Neural cell (in vitro differentiated cells): Measurements from ENCODE around the gene UBE2D4. TPM values are rescaled to one million over a fixed set of nuclear protein-coding genes. Genes with fewer than 3 reads are reported as not detected.

Source experiments
- H2AFZ ChIP-seq: fragments of 200-600, 300-800 bp; sonication (generic), shearing (Covaris generic); 2 replicates; pipeline ENCODE4 v1.6.0; 2014; ENCODE audit warnings: low read depth, mild to moderate bottlenecking, antibody characterized with exemption, low read length, moderate library complexity
- H3F3A ChIP-seq: fragments of 200-600 bp; shearing (Covaris generic); 2 replicates; pipeline ENCODE4 v1.6.1; 2016; ENCODE audit warnings: mild to moderate bottlenecking, moderate library complexity, mixed read lengths, antibody characterized with exemption, low read length; ENCODE audit not compliant: insufficient read depth, poor library complexity, severe bottlenecking
- H3K27ac ChIP-seq: fragments of 200-600, 300-800 bp; sonication (generic), shearing (Covaris generic); 2 replicates; pipeline ENCODE4 v1.5.1; 2014; ENCODE audit warnings: mild to moderate bottlenecking, low read length, moderate library complexity
- H3K27me3 ChIP-seq: fragments of 300-800, 200-600 bp; sonication (generic), shearing (Covaris generic); 2 replicates; pipeline ENCODE4 v1.6.0; 2014; ENCODE audit warnings: mild to moderate bottlenecking, low read depth, low read length, moderate library complexity; ENCODE audit not compliant: insufficient read depth
- H3K36me3 ChIP-seq: fragments of 300-800, 200-600 bp; sonication (generic), shearing (Covaris generic); 2 replicates; pipeline ENCODE4 v1.5.1; 2014; ENCODE audit warnings: mild to moderate bottlenecking, antibody characterized with exemption, low read length, moderate library complexity; ENCODE audit not compliant: insufficient read depth
- H3K4me2 ChIP-seq: fragments of 300-800, 200-600 bp; sonication (generic), shearing (Covaris generic); 2 replicates; pipeline ENCODE4 v1.6.0; 2014; ENCODE audit warnings: mild to moderate bottlenecking, low read length
- H3K4me3 ChIP-seq: fragments of 300-800, 200-600 bp; sonication (generic), shearing (Covaris generic); 2 replicates; pipeline ENCODE4 v1.5.1; 2014; ENCODE audit warnings: mild to moderate bottlenecking, low read length, moderate library complexity
- H3K79me2 ChIP-seq: fragments of 200-600 bp; shearing (Covaris generic); replicated peaks from 2 replicates; pipeline ENCODE4 v1.6.0; 2014; ENCODE audit warnings: mild to moderate bottlenecking, low read length, moderate library complexity; ENCODE audit not compliant: insufficient read depth
- H3K9ac ChIP-seq: fragments of 300-800, 200-600 bp; sonication (generic), shearing (Covaris generic); 2 replicates; pipeline ENCODE4 v1.6.1; 2016; ENCODE audit warnings: mild to moderate bottlenecking, low read length, mixed read lengths
- H3K9me2 ChIP-seq: fragments of 200-600 bp; shearing (Covaris generic); 2 replicates; pipeline ENCODE4 v1.6.1; 2016; ENCODE audit warnings: mild to moderate bottlenecking, low read length, mixed read lengths; ENCODE audit not compliant: insufficient read depth
- H3K9me3 ChIP-seq: fragments of 200-600, 300-800 bp; sonication (generic), shearing (Covaris generic); 2 replicates; pipeline ENCODE4 v1.6.1; 2016; ENCODE audit warnings: mild to moderate bottlenecking, mixed run types, low read length, moderate library complexity, mixed read lengths
- H4K20me1 ChIP-seq: fragments of 200-600 bp; shearing (Covaris generic); 2 replicates; pipeline ENCODE4 v1.6.1; 2016; ENCODE audit warnings: mild to moderate bottlenecking, mixed run types; ENCODE audit not compliant: insufficient read depth
- CTCF ChIP-seq: fragments of 450-650 bp; IDR thresholded peaks from 2 replicates; pipeline ENCODE4 v1.5.1; 2014; ENCODE audit warnings: antibody characterized with exemption, mild to moderate bottlenecking, moderate library complexity; ENCODE audit not compliant: poor library complexity, severe bottlenecking
- EP300 ChIP-seq: fragments of 450-650 bp; conservative IDR thresholded peaks from 2 replicates; pipeline ENCODE4 v1.6.1; 2014; ENCODE audit warnings: antibody characterized with exemption, mild to moderate bottlenecking, moderate library complexity; ENCODE audit not compliant: poor library complexity, severe bottlenecking
- EZH2 ChIP-seq: fragments of 200-600, 300-800 bp; shearing (Covaris generic), sonication (generic); IDR thresholded peaks from 2 replicates; pipeline ENCODE4 v1.6.1; 2014; ENCODE audit warnings: antibody characterized with exemption, low read length, borderline replicate concordance, mild to moderate bottlenecking; ENCODE audit not compliant: insufficient read depth, poor library complexity, severe bottlenecking
- MXI1 ChIP-seq: fragments of 450-650 bp; conservative IDR thresholded peaks from 2 replicates; pipeline ENCODE4 v1.6.1; 2014; ENCODE audit warnings: antibody characterized with exemption, mild to moderate bottlenecking; ENCODE audit not compliant: poor library complexity, severe bottlenecking
- POLR2AphosphoS5 ChIP-seq: IDR thresholded peaks from 2 replicates; pipeline ENCODE4 v1.6.1; 2012
- RAD21 ChIP-seq: fragments of 450-650 bp; conservative IDR thresholded peaks from 2 replicates; pipeline ENCODE4 v1.6.1; 2014; ENCODE audit warnings: antibody characterized with exemption, mild to moderate bottlenecking, moderate library complexity
- SMC3 ChIP-seq: fragments of 450-650 bp; conservative IDR thresholded peaks from 2 replicates; pipeline ENCODE4 v1.6.1; 2014; ENCODE audit warnings: antibody characterized with exemption, mild to moderate bottlenecking, moderate library complexity; ENCODE audit not compliant: poor library complexity
- TAF1 ChIP-seq: IDR thresholded peaks from 2 replicates; pipeline ENCODE4 v1.6.1; 2012; ENCODE audit warnings: low read depth
- polyA plus RNA-seq: library from polyadenylated mRNA; depleted of rRNA; stranded (reverse); fragments of >200 nt; gene quantifications from 2 replicates; pipeline ENCODE4 v1.2.3, GENCODE V29; 2014
- TF ChIP-seq, protein P1 (sequence below): IDR thresholded peaks from 2 replicates; pipeline ENCODE4 v1.6.1; 2012; ENCODE audit warnings: borderline replicate concordance

UBE2D4 gene
- polyA plus RNA-seq, 1 donor from 2014 or later = 11.2 TPM

GRCh38 chr7:43906331-43907010 lies 19.8 kb upstream of the UBE2D4 start, which contains the start of gene URGCP:
TSS of gene URGCP (minus strand) at chr7:43906596. CDS start at chr7:43906575, 21 bp downstream.
- Histone ChIP-seq H2AFZ (peak within 1 kb of the TSS; percentile 10), H3F3A (no peaks in the 10 kb centered on the region), H3K36me3 (no peaks in the 10 kb centered on the region), H3K9me2 (no peaks in the 10 kb centered on the region), H3K4me2 (peak within 1 kb of the TSS; percentile 90), H3K4me3 (peak within 1 kb of the TSS; percentile 70), H3K27ac (peak within 1 kb of the TSS; percentile 37), H4K20me1 (no peaks in the 10 kb centered on the region), H3K9ac (peak within 1 kb of the TSS; percentile 74), H3K27me3 (no peaks in the 10 kb centered on the region), H3K79me2 (peaks cover 6% of the 10 kb centered on the region), H3K9me3 (no peaks in the 10 kb centered on the region)
- TF ChIP-seq MXI1 (no peak), POLR2AphosphoS5 (peak; percentile 30)
- TF ChIP-seq, protein P1, sequence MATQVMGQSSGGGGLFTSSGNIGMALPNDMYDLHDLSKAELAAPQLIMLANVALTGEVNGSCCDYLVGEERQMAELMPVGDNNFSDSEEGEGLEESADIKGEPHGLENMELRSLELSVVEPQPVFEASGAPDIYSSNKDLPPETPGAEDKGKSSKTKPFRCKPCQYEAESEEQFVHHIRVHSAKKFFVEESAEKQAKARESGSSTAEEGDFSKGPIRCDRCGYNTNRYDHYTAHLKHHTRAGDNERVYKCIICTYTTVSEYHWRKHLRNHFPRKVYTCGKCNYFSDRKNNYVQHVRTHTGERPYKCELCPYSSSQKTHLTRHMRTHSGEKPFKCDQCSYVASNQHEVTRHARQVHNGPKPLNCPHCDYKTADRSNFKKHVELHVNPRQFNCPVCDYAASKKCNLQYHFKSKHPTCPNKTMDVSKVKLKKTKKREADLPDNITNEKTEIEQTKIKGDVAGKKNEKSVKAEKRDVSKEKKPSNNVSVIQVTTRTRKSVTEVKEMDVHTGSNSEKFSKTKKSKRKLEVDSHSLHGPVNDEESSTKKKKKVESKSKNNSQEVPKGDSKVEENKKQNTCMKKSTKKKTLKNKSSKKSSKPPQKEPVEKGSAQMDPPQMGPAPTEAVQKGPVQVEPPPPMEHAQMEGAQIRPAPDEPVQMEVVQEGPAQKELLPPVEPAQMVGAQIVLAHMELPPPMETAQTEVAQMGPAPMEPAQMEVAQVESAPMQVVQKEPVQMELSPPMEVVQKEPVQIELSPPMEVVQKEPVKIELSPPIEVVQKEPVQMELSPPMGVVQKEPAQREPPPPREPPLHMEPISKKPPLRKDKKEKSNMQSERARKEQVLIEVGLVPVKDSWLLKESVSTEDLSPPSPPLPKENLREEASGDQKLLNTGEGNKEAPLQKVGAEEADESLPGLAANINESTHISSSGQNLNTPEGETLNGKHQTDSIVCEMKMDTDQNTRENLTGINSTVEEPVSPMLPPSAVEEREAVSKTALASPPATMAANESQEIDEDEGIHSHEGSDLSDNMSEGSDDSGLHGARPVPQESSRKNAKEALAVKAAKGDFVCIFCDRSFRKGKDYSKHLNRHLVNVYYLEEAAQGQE = no peak

GRCh38 chr7:43914795-43915194 lies 11.4 kb upstream of the UBE2D4 start:
- Histone ChIP-seq H2AFZ (no peak overlapping the region), H3K9me3 (no peaks in the 10 kb centered on the region), H3K36me3 (no peaks in the 10 kb centered on the region), H3K27me3 (no peaks in the 10 kb centered on the region), H3K4me2 (no peak overlapping the region), H3K9ac (no peak overlapping the region), H3K9me2 (no peaks in the 10 kb centered on the region), H3K79me2 (no peaks in the 10 kb centered on the region), H3K27ac (no peak overlapping the region), H4K20me1 (no peaks in the 10 kb centered on the region), H3K4me3 (no peak overlapping the region), H3F3A (no peaks in the 10 kb centered on the region)
- TF ChIP-seq CTCF (no peak), SMC3 (no peak), POLR2AphosphoS5 (no peak), MXI1 (no peak), TAF1 (no peak), EZH2 (no peak), RAD21 (no peak), EP300 (no peak)
- TF ChIP-seq, protein P1 = no peak
